Adipose tissue (tissue), 3 donors: ENCODE measurements around the gene ACAD8. TPM values are rescaled to one million over a fixed set of nuclear protein-coding genes. Genes with fewer than 3 reads are reported as not detected.
A peak's percentile ranks its signal among the peaks of the same experiment; 100 is the strongest.

ENCODE experiments used
- H3K27ac ChIP-seq: one replicate; pipeline ENCODE4 v1.5.1; 2013; ENCODE audit warnings: low read depth, low read length
- WGBS, 3 donors: extraction: QIAGEN DNeasy Blood & Tissue Kit; methylation state at CpG; one replicate each; pipeline ENCODE4 v1.1.7; 2013; 5-methylcytosine and 5-hydroxymethylcytosine counted together
- polyA plus RNA-seq, 3 donors: library from polyadenylated mRNA; stranded (reverse); fragments of 200-250 nt; gene quantifications; one replicate each; pipeline ENCODE4 v1.2.3, GENCODE V29; 2013
- donor health status: healthy with polysubstance abuse.
- donor health status: Bipolar disorder and iron deficiency.
- donor health status: healthy.

Gene ACAD8
- polyA plus RNA-seq: 10 to 100 TPM; 15.7 to 28.3 (median 24.2) TPM

GRCh38 chr11:134253188-134253993 lies at the start of gene ACAD8, which contains the start of gene THYN1:
Gene ACAD8, plus strand, starts transcription at chr11:134253568. Its CDS starts 33 bp downstream, at chr11:134253601.
Gene THYN1, minus strand, starts transcription at chr11:134253352. Its CDS starts 470 bp downstream, at chr11:134252882.
- WGBS, 3 donors: 0 to 1% (median 1%) methylated on average over 60 to 70 of the region's 70 CpGs
- no peak within 1 kb of the TSS for H3K27ac ChIP-seq

- WGBS, 3 donors: 96 to 97% (median 96%) methylated on average over 9 of the region's 9 CpGs
These were observed 47.6 kb upstream of the ACAD8 start for GRCh38 chr11:134205729-134206128.

GRCh38 chr11:134206185-134206584 lies 47.2 kb upstream of the ACAD8 start:
- 94 to 98% (median 96%) methylated on average over 5 of the region's 5 CpGs for WGBS, 3 donors
- H3K27ac ChIP-seq: no peak overlapping the region

More at GRCh38 chr11:134205729-134206128, 47.6 kb upstream of the ACAD8 start:
- no peak overlapping the region for H3K27ac ChIP-seq

- H3K27ac ChIP-seq: no peak overlapping the region
- 78 to 90% (median 87%) methylated on average over 16 of the region's 16 CpGs for WGBS, 3 donors
These were observed 45.7 kb upstream of the ACAD8 start for GRCh38 chr11:134207538-134208239.

GRCh38 chr11:134215836-134216235 lies 37.5 kb upstream of the ACAD8 start:
- 89 to 95% (median 95%) methylated on average over 7 of the region's 7 CpGs for WGBS, 3 donors
- no peak overlapping the region for H3K27ac ChIP-seq

GRCh38 chr11:134216816-134217215 lies 36.6 kb upstream of the ACAD8 start:
- WGBS, 3 donors: 93 to 98% (median 96%) methylated on average over 3 of the region's 3 CpGs
- H3K27ac ChIP-seq: no peak overlapping the region

- WGBS, 3 donors: 6 to 10% (median 8%) methylated on average over 5 of the region's 5 CpGs
- H3K27ac ChIP-seq: no peak overlapping the region
These were observed 30.2 kb upstream of the ACAD8 start for GRCh38 chr11:134223121-134223520.

GRCh38 chr11:134223836-134224709 lies 29.3 kb upstream of the ACAD8 start, which contains the start of the genes NCAPD3 and VPS26B:
Gene NCAPD3, minus strand, starts transcription at chr11:134223967. Its CDS starts 41 bp downstream, at chr11:134223926.
Gene VPS26B, plus strand, starts transcription at chr11:134224671. Its CDS starts 452 bp downstream, at chr11:134225123.
- H3K27ac ChIP-seq: peak within 1 kb of the TSS; percentile 78

GRCh38 chr11:134224710-134225664 lies 28.4 kb upstream of the ACAD8 start:
- 0% methylated on average over 87 to 93 of the region's 93 CpGs for WGBS, 3 donors
- no peak overlapping the region for H3K27ac ChIP-seq

More at GRCh38 chr11:134223836-134224709, 29.3 kb upstream of the ACAD8 start, which contains the start of the genes NCAPD3 and VPS26B:
- 0% methylated on average over 83 to 89 of the region's 89 CpGs for WGBS, 3 donors

GRCh38 chr11:134226806-134227325 lies 26.5 kb upstream of the ACAD8 start:
- WGBS, 3 donors: 75 to 86% (median 85%) methylated on average over 5 of the region's 5 CpGs
- H3K27ac ChIP-seq: no peak overlapping the region

- 77 to 90% (median 88%) methylated on average over 6 of the region's 6 CpGs for WGBS, 3 donors
- no peak overlapping the region for H3K27ac ChIP-seq
These were observed 24.7 kb upstream of the ACAD8 start for GRCh38 chr11:134228625-134229024.

GRCh38 chr11:134229126-134229790 lies 24.1 kb upstream of the ACAD8 start:
- 75 to 76% (median 75%) methylated on average over 6 of the region's 6 CpGs for WGBS, 3 donors
- no peak overlapping the region for H3K27ac ChIP-seq

- H3K27ac ChIP-seq: no peak overlapping the region
- 59 to 75% (median 65%) methylated on average over 4 of the region's 4 CpGs for WGBS, 3 donors
These were observed 23.0 kb upstream of the ACAD8 start for GRCh38 chr11:134230339-134230738.

- no peak overlapping the region for H3K27ac ChIP-seq
- WGBS, 3 donors: 55 to 80% (median 57%) methylated on average over 10 of the region's 10 CpGs
These were observed 21.3 kb upstream of the ACAD8 start for GRCh38 chr11:134231958-134232659.

- WGBS, 3 donors: 90 to 92% (median 90%) methylated on average over 4 of the region's 4 CpGs
- no peak overlapping the region for H3K27ac ChIP-seq
These were observed 19.6 kb upstream of the ACAD8 start for GRCh38 chr11:134233729-134234179.

- 49 to 92% (median 88%) methylated on average over 3 of the region's 3 CpGs for WGBS, 3 donors
- H3K27ac ChIP-seq: no peak overlapping the region
These were observed 18.0 kb upstream of the ACAD8 start for GRCh38 chr11:134235399-134235798.
